ENCODE results near the gene TBL1XR1.

TBL1XR1 gene

DNA sequence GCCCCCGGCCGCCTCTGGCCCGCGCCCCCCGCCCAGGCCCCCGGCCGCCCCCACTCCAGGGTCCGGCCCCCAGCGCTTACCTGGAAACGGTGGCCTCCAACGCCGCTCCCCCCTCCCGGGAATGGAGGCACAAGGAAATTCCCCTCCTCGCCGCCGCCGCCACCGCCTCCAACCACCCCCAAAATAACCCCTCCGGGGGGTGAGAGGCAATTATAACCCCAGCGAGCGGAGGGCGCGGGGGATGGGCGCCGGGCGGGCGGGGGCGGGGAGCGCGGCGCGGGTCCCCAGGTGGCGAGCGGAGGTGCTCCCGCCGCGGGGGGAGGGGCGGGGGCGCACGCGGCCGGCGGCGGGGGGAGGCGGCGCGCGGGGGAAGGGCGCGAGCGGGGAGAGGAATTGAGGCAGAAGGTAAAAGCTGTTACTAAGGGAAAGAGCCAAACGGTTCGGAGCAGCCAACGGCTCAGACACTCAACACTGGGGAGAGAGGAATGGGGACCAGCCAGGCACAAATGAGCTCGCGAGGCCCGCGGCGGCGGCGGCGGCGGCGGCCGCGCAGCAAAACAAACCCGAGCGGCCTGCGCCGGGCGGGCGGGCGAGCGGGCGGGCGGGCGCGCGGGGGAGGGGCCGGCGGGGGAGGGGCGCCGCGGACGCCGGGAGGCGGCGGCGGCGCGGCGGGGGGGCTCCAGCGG lies at the start of gene TBL1XR1:
TBL1XR1 (minus strand) TSS at position 442 of the 686 bp plus-strand sequence. CDS start 132,505 bp downstream, outside the sequence.
- peak; percentile 71 to 77 for DNase-seq (ENCODE audit: low read depth in 1 of 2, low spot score in 1 of 2)

GRCh38 chr3:177245250-177245649 lies 48.0 kb upstream of the TBL1XR1 start:
- DNase-seq (ENCODE audit: low read depth in 1 of 2, low spot score in 1 of 2), result no peak

- DNase-seq (ENCODE audit: low read depth in 1 of 2, low spot score in 1 of 2), result no peak
These were observed 47.3 kb upstream of the TBL1XR1 start for GRCh38 chr3:177244606-177245005.

GRCh38 chr3:177238686-177239216 lies 41.5 kb upstream of the TBL1XR1 start:
- DNase-seq (ENCODE audit: low read depth in 1 of 2, low spot score in 1 of 2), result no peak

- DNase-seq (ENCODE audit: low read depth in 1 of 2, low spot score in 1 of 2), result no peak
These were observed 39.9 kb upstream of the TBL1XR1 start for GRCh38 chr3:177237206-177237605.

- no peak for DNase-seq (ENCODE audit: low read depth in 1 of 2, low spot score in 1 of 2)
These were observed 39.4 kb upstream of the TBL1XR1 start for GRCh38 chr3:177236704-177237103.

GRCh38 chr3:177234121-177234520 lies 36.8 kb upstream of the TBL1XR1 start:
- DNase-seq (ENCODE audit: low read depth in 1 of 2, low spot score in 1 of 2), result no peak

DNA sequence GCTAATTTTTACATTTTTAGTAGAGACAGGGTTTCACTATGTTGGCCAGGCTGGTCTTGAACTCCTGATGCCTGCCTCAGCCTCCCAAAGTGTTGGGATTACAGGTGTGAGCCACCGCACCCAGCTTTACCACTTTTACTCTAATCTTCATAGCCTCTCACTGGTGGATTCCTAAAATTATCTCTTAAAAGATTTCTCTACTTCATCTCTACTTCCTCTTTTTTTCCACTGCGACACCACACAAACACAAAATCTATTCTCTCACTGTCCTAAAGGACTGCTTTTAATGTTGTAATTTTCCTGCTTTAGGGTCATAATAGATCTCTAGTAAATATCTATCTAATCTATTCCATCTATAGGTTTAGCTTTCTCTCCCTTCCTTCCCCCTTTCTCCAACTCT lies 34.0 kb upstream of the TBL1XR1 start:
- no peak for DNase-seq (ENCODE audit: low read depth in 1 of 2, low spot score in 1 of 2)

DNA sequence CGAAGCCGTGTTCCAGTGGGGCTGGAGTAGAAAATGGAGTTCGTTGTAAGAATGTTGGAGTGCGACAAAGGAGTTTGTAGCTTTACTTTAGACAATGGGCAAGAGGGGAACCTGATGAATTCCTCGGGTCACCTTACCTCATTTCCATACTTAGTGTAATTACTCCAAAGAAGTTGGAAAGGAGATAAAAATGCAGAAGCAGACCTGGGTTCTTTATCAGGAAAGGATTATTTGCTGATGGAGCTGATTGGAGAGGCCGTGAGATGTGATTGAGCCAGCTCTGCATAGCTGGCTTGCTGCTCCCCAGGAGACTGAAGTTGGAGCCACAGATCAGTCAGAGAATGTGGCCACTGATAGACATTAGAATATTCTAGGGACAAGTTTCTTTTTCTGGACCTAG lies 33.4 kb upstream of the TBL1XR1 start:
- DNase-seq (ENCODE audit: low read depth in 1 of 2, low spot score in 1 of 2), result no peak

DNA sequence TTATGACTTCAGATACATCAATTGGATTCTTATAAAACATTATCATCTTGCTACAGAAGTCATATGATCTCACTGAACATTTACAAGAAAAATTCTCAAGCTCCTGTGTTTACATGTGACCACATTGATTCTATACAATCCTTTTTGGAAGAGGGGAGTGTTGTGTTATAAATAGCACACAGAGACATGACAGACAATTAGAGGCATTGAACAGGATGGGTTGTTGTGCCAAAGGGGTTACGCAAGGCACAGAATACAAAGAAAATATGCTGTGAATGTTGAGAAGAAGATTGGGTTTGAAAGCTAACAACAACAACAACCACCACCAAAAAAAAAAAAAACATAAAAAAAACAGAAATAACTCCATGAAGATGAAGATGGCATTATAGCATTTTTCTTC lies 32.5 kb upstream of the TBL1XR1 start:
- no peak for DNase-seq (ENCODE audit: low read depth in 1 of 2, low spot score in 1 of 2)

GRCh38 chr3:177228601-177229190 lies 31.4 kb upstream of the TBL1XR1 start:
- DNase-seq (ENCODE audit: low read depth in 1 of 2, low spot score in 1 of 2), result no peak

DNA sequence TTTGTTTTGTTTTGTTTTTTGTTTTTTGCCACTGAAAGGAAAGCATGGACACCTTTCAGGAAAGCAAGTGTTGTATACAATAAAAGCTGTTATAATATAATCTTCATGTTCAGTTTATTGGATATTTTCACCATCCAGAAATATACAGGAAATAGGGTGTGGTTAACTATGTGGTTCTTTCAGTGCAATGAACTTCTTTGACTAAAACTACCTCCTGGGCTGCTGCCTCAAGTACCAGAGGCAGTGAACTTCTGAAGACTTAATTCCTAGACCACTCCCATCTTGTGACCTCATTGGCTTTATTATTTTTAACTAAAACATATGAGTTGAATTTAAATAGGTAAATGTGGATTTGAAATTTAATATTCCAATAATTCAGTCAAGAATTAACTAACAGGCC lies 27.1 kb upstream of the TBL1XR1 start:
- DNase-seq (ENCODE audit: low read depth in 1 of 2, low spot score in 1 of 2), result no peak

GRCh38 chr3:177221744-177222143 lies 24.5 kb upstream of the TBL1XR1 start:
- no peak for DNase-seq (ENCODE audit: low read depth in 1 of 2, low spot score in 1 of 2)

DNA sequence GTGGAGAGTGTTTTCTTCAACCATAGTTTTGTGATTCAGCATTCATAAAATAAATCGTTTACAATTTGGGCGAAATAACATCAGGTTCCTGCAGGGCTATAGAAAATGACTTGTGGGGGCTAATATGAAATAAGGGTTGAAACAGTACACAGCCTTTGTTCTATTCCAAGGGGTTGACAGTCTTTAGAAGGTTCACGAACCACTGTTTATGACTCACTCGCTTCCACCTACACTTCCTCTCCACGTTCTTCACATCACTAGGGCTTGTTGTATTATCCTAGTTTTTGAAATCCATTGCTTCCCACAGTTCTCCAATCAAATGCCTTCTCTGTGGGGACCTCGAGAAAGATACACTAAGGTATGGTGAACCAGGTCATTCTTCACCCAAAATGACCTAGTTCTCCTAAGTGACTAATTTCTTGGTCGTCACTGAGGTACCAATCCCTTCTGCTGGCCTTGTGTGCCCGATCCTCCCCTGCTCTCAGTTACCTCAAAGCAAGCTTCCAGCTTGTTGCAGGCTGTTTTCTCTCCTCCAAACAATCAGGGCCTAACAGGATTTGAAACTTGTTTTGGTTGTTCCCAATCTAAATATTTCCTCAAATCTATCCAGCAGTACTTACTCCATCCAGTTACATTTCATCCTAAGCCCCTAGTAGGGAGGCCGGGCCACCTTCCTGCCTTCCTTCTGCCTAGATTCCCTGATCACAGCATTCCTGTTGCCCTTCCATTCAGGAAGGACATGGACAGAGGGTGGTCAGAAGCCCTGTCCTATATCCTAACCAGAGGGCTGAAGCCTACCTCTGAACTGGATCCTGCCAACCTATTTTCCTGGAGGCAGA lies 23.1 kb upstream of the TBL1XR1 start:
- no peak for DNase-seq (ENCODE audit: low read depth in 1 of 2, low spot score in 1 of 2)

- no peak for DNase-seq (ENCODE audit: low read depth in 1 of 2, low spot score in 1 of 2)
These were observed 16.7 kb upstream of the TBL1XR1 start for GRCh38 chr3:177213801-177214535.

- DNase-seq (ENCODE audit: low read depth in 1 of 2, low spot score in 1 of 2), result no peak
These were observed 15.5 kb upstream of the TBL1XR1 start for GRCh38 chr3:177212756-177213155.

DNA sequence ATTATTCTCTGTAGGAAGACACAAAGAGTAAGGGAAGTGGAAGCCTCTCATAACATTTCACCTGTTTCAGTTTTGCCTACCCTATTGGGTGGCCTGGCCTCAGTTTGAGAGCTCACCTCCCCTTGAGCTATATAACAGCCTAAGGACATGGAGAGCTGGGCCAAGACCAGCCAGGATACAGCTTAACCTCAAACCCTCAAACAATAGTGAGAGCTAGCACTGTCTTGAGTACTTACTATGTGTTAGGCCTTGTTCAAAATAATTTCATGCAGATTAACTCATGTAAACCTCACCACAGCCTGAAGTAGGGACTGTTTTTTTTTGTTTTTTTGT lies 15.0 kb upstream of the TBL1XR1 start:
- DNase-seq (ENCODE audit: low read depth in 1 of 2, low spot score in 1 of 2), result no peak

DNA sequence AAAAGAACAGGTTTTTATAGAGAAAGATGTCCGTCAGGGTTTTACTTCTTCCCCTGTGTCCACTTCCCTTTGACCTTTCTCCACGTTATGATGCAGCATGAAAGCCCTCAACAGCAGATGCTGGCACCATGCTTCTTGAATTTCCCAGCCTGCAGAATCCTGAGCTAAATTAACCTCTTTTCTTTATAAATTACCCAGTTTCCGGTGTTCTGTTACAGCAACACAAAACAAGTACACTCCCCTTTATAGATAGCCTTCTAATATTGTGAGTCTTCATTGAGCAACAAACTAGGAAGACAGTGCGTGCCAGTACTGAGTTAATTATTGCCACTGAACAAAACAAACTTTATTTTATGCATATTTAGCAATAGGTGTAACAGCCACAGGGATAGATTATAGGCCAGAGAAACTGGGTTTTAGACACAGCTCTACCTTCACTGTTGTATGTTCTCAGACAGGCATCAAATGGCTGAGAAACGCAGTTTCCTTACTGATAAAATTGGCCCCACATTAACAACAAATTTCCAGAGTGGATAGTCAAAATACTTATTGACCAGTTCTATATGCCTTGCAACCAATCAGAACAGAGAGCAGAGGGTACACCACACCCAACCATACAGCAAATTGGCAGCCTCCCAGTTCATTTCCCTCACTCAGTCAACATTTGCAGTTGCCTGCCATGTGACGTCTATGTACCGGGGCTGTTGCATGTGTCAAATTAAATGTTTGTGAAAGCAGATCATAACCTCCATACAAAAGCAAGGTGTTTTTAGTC lies 14.4 kb upstream of the TBL1XR1 start:
- no peak for DNase-seq (ENCODE audit: low read depth in 1 of 2, low spot score in 1 of 2)

- no peak for DNase-seq (ENCODE audit: low read depth in 1 of 2, low spot score in 1 of 2)
These were observed 13.6 kb upstream of the TBL1XR1 start for GRCh38 chr3:177210744-177211502.

- DNase-seq (ENCODE audit: low read depth in 1 of 2, low spot score in 1 of 2), result no peak
These were observed 12.2 kb upstream of the TBL1XR1 start for GRCh38 chr3:177209509-177209908.

All from activated T-helper 1 cell treated with anti-CD3 and anti-CD28 coated beads, Interleukin-2, amount 50 U/mL, for 16 hours (primary cell).